GM18505 (cell line): Measurements from ENCODE around the gene PVR.
"Not testable (repeated sequence)": the region's sequence is repeated elsewhere in the genome, so short reads cannot be mapped to it uniquely, and the experiment has no call there.

Experiments
- ATAC-seq: cut with Tn5 transposase; IDR thresholded peaks from one replicate; pipeline ENCODE4 v1.9.1; 2021; ENCODE audit not compliant: unreplicated experiment
- POLR2A ChIP-seq: IDR thresholded peaks from 4 replicates; pipeline ENCODE4 v1.6.1; 2011; ENCODE audit warnings: borderline replicate concordance; ENCODE audit not compliant: insufficient read depth, insufficient read length; ENCODE audit errors: extremely low read depth

PVR gene

GRCh38 chr19:44626048-44626624 lies 17.6 kb upstream of the PVR start:
- no peak for ATAC-seq
- TF ChIP-seq POLR2A, result no peak

GRCh38 chr19:44627631-44628030 lies 16.1 kb upstream of the PVR start:
- no peak for TF ChIP-seq POLR2A
- ATAC-seq, result no peak

- TF ChIP-seq POLR2A, result no peak
- ATAC-seq, result no peak
Measured at GRCh38 chr19:44628793-44629192, 14.9 kb upstream of the PVR start.

- ATAC-seq, result not testable (repeated sequence)
Measured at GRCh38 chr19:44631611-44632010, 12.1 kb upstream of the PVR start.

- not testable (repeated sequence) for ATAC-seq
Measured at GRCh38 chr19:44634058-44634457, 9.7 kb upstream of the PVR start.

GRCh38 chr19:44634785-44635184 lies 8.9 kb upstream of the PVR start:
- ATAC-seq, result no peak
- TF ChIP-seq POLR2A, result no peak

- ATAC-seq, result no peak
- TF ChIP-seq POLR2A, result no peak
Measured at GRCh38 chr19:44635581-44636438, 7.9 kb upstream of the PVR start.

- no peak for TF ChIP-seq POLR2A
- no peak for ATAC-seq
Measured at GRCh38 chr19:44636439-44637389, 7.0 kb upstream of the PVR start.

- no peak for TF ChIP-seq POLR2A
- ATAC-seq, result no peak
Measured at GRCh38 chr19:44637390-44637764, 6.3 kb upstream of the PVR start.

- TF ChIP-seq POLR2A, result no peak
- no peak for ATAC-seq
Measured at GRCh38 chr19:44640518-44640917, 3.2 kb upstream of the PVR start.

GRCh38 chr19:44641501-44642265 lies 2.0 kb upstream of the PVR start:
- TF ChIP-seq POLR2A, result no peak
- ATAC-seq, result no peak

GRCh38 chr19:44642377-44642776 lies 1.3 kb upstream of the PVR start:
- TF ChIP-seq POLR2A, result no peak
- no peak for ATAC-seq
